Measurements from ENCODE around the gene IBSP.

DNA sequence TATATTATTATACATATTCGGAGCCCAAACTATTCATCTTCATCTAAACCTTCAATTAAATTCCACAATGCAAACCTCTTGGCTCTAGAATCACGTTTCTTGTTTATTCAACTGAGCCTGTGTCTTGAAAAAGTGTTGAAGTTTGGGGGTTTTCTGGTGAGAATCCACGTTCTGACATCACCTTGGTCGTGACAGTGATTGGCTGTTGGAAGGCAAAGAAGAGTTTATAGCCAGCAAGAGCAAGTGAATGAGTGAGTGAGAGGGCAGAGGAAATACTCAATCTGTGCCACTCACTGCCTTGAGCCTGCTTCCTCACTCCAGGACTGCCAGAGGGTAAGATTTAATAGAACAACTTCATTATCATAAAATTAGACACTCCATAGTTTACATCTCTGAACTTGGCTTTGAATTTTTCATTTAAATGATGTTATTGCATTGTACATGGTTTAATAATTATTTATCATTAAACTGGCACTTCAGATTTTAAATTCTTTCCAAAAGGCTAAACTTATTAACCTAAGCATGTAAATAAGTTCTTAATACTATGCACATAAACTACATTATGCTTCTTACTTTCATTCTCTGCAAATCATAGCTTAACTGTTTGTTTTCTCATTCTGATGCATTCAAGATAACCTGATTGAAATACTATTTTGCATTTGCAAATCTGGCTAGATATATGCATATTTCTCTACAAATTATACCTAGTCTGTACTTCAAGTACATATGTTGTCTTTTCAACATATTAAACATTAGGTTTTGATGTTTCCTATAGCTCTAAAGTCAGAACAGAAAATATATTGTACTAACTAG lies at the start of gene IBSP:
- TF ChIP-seq CTCF (conservative IDR thresholded peaks at IDR 0.05; ENCODE audit: low read length) = no peak
- TF ChIP-seq EZH2phosphoT487 (IDR thresholded peaks at IDR 0.05; ENCODE audit: borderline replicate concordance) = no peak
